DMS 273 treated with DMSO at 0.1 percent for 48 hours (cell line): Measurements from ENCODE around the gene ZIC2.
"Not testable (repeated sequence)": the region's sequence is repeated elsewhere in the genome, so short reads cannot be mapped to it uniquely, and the experiment has no call there.

Experiments used
- DNase-seq: peaks from one replicate; lab custom pipeline; 2025; lab: John Stamatoyannopoulos, UW

The ZIC2 gene

GRCh38 chr13:99981735-99982035, at the start of gene ZIC2:
TSS of gene ZIC2 (plus strand) at chr13:99981784. CDS start at chr13:99982065, 281 bp downstream.
- DNase-seq = no peak

DNA sequence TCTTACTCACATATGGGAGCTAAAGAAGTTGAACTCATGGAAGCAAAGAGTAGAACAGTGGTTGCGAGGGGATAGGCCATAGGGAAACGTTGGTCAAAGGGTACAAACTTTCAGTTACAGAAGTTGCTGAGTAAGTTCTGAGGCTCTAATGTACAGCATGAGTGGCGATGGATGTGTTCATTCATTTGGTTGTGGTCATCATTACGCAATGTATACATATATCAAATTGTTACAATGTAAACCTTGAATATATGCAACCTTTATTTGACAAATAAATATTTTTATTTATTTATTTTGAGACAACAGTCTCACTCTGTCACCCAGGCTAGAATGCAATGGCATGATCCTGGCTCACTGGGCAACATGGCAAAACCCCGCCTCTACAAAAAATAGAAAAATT, 48.7 kb upstream of the ZIC2 start:
- DNase-seq = no peak

GRCh38 chr13:99935772-99936171, 45.8 kb upstream of the ZIC2 start:
- DNase-seq = no peak

DNA sequence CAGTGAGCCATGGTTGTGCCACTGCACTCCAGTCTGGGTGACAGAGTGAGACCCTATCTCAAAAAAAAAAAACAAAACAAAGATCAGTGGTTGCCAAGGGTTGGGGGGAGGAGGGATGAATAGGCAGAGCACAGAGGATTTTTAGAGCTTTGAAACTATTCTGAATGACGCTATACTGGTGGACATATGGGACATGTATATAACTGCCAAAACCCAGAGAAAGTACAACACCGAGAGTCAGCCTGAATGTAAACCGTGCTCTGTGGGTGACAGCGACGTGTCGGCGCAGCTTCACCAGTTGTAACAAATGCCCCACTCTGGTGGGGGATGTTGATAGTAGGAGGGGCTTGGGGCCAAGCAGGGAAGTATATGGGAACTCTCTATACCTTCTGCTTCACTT, 42.9 kb upstream of the ZIC2 start:
- DNase-seq = no peak

GRCh38 chr13:99941086-99941485, 40.5 kb upstream of the ZIC2 start:
- DNase-seq = no peak

DNA sequence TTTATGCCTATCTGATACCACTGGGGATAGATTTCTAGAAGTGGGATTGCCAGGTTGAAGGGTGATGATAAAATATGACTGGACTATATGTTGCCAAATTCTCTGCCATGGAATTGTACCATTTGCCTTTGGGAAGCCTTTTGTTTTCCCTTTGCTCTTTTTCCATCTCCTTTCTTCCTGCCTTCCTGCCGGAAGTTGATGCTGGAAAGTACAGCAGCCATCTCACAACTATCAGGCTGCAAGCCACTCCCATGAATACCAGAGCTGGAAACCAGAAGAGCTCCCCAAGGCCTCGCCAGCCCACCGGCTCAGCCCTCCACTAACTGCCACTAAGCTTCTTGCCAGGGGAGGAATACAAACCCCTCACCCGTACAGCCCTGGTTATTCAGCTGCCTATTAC, 39.7 kb upstream of the ZIC2 start:
- DNase-seq = no peak

- no peak for DNase-seq
Observed at GRCh38 chr13:99944102-99944501, 37.5 kb upstream of the ZIC2 start.

- no peak for DNase-seq
Observed at GRCh38 chr13:99944606-99945005, 37.0 kb upstream of the ZIC2 start.

DNA sequence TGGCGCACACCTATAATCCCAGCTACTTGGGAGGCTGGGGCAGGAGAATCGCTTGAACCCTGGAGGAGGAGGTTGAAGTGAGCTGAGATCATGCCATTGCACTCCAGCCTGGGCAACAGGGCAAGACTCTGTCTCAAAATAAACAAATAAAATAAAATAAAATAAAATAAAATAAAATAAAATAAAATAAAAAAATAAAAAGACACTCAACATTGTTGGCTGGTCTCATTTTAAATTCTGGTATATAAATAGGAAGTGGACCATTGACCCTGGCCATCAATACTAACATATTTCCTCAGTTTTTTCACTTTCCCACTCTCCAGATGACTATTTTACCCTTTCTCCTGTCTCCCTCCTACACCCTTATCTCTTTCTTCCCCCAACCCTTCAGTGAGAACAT, 36.1 kb upstream of the ZIC2 start:
- DNase-seq = not testable (repeated sequence)

DNA sequence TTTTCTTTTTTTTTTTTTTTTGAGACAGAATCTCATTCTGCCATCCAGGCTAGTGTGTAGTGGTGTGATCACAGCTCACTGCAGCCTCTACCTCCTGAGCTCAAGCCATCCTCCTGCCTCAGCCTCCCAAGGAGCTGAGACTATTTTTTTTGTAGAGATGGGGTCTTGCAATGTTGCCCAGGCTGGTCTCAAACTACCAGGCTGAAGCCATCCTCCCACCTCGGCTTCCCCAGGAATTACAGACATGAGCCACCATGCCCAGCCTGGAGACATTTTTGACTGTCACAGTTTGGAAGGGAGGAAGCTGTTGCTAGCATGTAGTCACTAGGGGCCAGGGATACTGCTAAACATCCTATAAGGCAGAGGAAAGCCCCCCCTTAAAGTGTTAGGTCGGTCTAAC, 33.9 kb upstream of the ZIC2 start:
- no peak for DNase-seq

DNA sequence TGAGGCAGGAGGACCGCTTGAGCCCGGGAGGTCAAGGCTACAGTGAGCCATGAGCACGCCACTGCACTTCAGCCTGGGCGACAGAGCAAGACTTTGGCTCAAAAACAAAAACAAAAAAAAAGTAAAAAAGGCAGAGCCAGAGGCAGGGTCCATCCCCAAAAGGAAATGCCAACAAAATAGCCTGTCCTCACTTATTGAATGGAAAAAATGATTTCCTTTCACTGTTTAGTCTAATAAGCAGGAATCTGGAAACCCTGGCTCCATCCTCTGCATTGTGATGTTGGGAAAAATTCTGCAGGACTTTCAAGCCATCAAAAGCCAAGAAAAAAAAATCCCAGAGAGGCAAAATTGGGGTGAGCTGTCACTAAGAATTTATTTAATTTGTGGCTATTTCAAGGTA, 33.2 kb upstream of the ZIC2 start:
- DNase-seq = no peak

- DNase-seq = no peak
Observed at GRCh38 chr13:99948907-99949678, 32.5 kb upstream of the ZIC2 start.

DNA sequence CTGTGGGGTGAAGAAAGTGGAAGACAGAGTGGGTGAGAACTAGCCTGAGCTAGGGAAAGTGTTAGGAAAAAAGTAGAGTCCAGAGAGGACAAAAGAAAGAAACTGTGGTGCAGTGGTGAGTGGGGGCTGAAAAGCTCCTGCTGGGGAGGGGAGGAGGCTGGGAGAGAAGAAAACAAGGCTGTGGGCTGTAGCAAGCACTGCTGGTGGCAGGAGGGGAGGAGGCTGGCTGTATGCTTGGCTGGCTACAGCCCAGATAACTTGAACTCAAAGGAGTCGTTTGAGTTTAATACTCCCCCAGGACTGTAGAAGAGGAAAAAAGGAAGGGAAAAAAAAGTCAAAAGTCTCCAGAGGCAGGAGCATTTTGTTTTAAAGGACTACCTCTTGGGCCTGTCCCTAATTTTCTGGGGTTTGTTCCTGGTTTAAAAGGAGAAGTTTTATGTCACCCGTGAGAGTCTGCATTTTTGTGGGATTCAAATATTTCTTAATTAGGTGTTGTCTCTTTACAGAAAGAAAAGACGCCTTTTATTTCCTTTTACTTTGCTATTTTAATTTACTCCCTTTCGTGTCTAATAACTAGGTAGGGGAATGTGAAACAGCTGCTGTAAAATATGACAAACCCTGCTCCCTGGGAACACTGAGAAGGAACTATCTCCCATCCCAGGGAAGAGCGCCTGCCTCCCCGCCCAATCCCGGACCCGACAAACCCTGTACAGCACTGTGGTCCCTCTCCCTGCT, 31.7 kb upstream of the ZIC2 start:
- no peak for DNase-seq

GRCh38 chr13:99951666-99952065, 29.9 kb upstream of the ZIC2 start:
- not testable (repeated sequence) for DNase-seq

DNA sequence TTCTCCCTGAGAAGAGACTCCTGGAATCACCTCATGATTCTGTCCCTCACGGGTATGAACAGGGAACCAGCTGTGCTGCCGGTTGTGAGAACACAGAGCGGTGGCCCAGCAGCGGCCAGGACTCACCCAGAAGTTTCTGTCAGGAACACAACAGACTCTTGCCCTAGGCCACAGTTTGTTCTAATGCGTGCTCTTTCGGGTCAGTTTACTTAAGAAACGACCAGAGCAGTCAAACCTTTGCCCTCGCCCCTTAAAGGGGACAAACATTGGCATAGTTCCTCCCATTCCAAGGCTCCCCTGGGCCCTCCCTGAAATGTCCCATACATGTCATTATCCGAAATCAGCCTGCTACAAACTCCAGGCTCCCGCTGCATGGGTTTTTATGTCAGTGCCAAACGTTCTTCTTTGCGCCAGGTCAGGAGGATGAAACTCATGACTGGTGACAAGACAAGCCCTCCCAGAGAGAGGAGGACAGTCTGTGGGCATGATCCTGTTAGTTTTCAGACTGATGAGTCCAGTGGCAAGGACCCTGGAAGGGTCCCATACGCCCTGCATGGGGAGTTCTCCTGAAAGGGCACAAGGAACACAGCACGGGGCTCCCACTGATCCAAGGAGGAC, 28.3 kb upstream of the ZIC2 start:
- no peak for DNase-seq

DNA sequence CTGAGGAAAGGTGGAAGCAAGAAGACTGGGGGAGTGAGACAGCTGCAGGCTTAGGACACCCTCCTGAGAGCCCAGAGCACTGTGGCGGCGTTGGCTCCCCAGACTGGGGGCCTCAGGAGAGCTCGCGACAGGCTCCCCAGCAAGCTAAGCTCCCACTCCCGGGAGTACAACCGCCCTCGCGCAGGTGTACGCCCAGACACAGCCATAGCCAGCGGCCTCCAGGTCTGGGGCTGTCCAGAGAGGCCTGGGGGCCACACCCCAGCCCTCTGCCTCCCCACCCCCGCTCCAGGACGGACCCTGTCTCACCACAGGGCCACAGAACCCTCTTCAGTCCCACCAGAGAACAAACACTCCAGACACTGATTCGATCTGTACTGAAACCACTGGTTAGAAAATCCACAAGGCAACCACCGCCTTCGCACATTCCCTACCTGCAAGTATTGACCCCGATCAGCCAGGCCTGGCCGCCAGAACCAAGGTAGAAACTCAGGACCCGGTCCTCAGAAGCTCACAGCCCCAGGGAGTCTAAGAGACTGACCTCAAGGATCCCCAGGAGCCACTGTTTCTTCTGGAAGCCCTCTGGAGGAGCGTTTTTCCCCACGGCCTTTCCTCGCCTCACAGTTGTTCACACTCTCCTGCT, 26.4 kb upstream of the ZIC2 start:
- DNase-seq = no peak

- DNase-seq = no peak
Observed at GRCh38 chr13:99955747-99956472, 25.7 kb upstream of the ZIC2 start.

DNA sequence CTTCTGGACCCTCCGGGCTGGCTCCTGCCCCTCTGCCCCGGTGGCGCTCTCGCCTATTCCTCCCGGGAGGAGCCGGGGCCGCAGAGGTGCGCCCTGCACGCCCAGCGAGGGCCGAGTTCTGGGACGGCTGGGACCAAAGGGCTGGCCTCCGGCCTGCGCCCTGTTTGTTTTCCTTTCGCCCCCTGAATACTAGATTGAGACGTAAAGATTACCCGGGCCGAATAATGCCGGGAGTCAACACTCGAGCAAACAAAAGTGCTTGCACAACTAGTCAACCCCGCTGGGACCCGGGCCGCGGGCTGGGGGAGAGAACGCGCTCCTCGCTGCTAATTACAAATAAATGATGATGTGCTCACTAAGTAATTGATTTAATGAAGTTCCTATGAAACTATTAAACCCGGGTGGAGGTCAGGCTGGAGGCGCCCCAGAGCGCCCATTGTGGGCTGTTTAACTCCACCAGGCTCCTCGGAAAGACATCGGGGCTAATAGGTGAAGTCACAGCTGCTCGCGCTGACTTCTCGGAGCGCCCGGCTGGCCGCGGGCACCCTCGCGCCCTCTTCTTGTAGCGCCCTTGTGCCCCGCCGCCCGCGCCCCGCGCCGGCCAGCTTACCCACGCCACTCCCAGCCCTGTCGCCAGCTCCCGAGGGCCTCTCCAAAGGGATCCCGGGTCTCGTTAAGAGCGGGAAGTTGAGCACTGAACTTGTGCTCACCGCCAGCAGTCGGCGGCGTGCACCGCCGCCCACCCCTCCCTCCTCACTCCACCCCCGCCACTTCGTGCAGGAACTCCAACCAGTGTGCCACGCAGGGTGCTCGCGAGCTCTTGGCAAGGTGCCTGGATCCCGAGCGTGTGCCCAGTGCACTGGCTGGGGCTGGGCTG, 24.9 kb upstream of the ZIC2 start:
- DNase-seq = no peak

GRCh38 chr13:99958406-99959126, 23.0 kb upstream of the ZIC2 start:
- DNase-seq = no peak

GRCh38 chr13:99959127-99959539, 22.5 kb upstream of the ZIC2 start:
- DNase-seq = no peak
